Measurements from ENCODE around the gene PGA5.
"Not testable (repeated sequence)": the region's sequence is repeated elsewhere in the genome, so short reads cannot be mapped to it uniquely, and the experiment has no call there.

PGA5 gene

DNA sequence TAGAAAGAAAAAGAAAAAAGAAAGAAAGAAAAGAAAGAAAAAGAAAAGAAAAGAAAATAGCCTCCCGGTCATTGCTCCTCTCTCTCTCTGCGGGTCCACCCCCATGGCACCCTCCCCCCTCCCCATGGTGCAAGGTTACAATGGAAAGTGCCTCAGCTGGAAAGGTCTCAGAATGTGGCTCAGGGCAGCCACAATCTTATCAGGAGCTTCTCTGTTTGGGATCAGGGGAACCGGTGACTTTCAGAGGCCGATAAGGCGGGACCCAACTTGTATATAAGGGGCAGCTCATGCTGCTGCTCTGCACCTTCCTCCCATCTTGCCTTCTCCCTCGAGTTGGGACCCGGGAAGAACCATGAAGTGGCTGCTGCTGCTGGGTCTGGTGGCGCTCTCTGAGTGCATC, at the start of gene PGA5:
Gene PGA5 (plus strand): TSS at position 301 of the 400 bp plus-strand sequence. CDS start 52 bp downstream, at position 353.
- DNase-seq = not testable (repeated sequence)

DNA sequence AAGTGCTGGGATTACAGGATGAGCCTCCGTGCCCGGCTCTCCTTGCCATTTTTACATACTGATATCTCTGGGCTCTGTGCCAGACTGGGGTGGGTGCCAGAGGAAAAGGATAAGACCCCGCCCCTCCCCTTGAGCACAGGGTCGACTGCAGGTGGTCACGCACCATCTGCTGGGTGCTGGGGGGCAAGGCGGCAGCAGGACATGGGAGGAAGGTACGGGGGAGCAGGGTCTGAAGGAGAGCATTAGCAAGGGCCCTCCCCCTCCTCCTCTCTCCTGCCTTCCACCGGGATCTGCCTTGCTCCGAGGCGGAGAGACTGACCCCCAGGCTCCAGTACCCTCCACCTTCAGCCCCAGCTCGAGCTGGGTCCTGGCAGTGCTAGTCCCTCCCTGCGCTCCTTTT, 47.4 kb upstream of the PGA5 start:
- no peak for DNase-seq

DNA sequence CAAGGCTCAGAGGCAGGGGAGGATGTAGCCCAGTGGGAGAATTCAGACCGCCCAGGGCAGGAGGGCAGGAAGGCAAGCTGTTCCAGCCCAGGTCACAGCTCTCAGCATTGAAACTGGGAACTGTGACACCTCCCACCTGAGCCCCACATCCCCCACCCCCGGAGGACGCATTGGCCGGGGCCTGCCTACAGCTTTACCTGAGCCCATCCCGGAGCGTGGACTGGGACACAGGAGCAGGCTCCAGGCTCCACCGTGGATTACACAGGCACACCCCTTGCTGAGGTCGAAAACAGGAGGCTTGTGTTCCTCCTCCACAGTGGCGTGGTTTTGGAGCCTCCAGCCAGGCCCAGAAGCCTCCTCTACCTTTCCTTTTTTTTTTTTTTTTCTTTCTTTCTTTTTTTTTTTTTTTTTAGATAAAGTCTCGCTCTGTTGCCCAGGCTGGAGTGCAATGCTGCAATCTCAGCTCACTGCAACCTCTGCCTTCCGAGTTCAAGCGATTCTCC, 46.8 kb upstream of the PGA5 start:
- no peak for DNase-seq

DNA sequence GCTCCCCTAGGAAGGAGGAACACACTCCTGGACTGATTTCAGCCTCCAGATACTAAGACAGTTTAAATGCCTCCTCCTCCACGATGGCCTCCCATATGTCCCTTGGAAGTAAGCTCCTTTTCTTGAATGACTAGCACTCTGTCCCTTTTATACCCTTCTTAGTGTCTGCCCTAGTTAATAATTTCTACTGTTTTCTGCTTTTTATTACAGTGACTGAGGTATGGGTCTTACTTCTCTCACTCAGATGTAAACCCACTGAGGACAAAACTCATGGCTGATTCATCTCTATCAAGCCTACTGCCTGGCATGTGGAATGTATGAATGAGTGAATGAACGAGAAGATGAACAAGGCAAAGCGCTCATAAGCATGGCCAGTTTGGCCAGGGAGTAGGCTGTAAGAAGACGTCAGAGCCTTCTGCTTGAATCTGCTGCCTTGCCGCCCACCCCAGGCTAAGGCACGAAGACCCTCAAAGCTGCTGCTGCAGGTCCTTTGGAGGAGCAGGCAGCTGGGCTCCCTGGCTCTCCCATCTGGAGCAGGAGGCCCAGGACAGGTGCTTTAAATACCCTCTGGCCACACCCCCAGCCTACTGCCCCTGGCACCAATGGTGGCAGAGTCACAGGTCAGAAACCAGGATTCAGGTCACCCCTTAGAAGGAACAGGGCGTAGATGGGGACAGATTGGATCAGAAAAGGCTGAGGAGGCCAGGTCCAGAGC, 45.8 kb upstream of the PGA5 start:
- no peak for DNase-seq

DNA sequence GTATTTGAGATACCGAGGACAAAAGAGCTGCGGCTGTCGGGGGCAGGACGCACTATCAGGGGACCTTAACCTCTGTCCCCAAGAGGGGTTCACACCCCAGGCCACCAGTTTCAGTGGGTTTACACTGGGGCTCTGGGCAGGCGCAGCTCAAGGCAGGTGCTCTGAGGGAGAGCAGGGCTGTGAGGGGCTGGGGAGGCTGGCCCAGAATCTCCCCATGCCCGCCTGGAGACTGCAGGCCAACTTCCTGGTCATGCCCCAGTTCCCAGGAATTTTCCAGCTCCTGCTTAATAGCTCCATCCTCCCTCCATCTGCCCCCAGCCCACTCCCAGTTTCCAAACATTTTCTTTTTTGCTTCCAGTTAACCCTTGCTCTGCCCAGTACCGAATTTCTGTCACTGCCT, 45.3 kb upstream of the PGA5 start:
- DNase-seq = no peak

DNA sequence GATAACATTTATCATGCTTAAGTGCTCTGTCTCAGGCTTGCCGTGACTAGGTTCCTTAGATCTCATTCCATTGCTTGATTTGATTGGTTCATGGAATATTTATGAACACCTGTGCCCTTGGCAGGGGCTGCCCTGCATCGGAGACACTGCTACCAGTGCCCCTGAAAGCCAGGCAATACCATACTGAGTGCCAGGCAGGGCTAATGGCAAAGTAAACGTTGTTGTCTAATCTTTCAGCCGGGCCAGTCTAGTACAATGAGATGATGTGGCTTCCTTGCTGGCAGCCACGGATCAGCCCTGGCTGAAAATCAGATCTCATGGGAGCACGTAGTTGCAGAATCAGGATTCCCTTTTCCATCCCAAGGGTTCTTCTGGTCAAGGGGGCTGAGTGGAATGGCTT, 42.6 kb upstream of the PGA5 start:
- DNase-seq = no peak

DNA sequence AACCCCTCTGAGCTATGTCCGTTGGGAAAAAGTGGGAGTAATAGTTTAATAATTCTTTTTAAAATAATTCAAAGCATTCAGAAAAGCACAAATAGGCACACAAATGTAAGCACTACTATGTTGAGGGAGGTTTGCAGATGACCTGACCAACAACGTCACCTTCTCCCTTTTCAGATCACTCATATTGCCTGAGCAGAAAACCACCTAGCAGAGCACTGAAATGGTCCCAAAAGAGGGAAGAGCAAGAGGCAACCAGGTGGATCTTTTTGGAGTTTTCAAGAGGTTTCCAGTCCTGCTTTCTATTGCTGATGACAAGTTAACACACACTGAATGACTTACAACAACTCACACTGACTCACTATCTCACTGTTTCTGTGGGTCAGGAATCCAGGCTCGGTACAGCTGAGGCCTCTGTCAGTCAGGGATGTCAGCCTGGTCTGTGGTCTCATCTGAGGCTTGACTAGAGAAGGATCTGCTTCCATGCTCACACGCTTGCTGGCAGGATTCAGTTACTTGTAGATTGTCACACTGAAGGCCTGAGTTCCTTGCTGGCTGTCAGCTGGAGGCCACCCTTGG, 41.9 kb upstream of the PGA5 start:
- no peak for DNase-seq

DNA sequence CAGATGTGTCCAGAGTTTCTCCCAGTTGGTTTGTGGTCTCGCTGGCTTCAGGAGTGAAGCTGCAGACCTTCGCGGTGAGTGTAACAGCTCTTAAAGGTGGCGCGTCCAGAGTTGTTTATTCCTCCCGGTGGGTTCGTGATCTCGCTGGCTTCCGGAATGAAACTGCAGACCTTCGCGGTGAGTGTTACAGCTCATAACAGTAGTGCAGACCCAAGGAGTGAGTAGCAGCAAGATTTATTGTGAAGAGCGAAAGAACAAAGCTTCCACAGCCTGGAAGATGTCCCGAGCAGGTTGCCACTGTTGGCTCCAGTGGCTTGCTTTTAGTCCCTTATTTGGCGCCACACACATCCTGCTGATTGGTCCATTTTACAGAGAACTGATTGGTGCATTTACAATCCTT, 39.5 kb upstream of the PGA5 start:
- no peak for DNase-seq

DNA sequence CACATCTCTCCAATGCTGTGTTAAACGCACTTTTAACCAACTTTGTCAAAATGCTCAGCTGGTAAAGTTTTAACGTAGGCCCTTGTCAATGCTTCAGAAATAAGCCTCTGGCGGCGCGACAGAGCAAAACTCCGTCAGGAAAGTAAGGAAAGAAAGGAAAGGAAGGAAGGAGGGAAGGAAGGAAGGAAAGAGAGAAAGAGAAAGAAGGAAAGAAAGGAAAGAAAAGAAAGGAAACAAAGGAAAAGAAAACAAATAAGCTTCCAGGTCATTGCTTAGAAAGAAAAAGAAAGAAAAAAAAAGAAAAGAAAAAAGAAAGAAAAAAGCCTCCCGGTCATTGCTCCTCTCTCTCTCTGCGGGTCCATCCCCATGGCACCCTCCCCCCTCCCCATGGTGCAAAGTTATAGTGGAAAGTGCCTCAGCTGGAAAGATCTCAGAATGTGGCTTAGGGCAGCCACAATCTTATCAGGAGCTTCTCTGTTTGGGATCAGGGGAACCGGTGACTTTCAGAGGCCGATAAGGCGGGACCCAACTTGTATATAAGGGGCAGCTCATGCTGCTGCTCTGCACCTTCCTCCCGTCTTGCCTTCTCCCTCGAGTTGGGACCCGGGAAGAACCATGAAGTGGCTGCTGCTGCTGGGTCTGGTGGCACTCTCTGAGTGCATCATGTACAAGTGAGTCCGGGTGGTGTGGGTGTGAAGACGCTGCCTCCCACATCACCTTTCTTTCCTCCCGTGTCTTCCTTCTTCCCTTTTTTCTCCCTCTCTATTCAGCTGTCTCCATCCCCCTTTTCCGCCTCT, 37.8 kb upstream of the PGA5 start, which contains the start of gene PGA3:
Gene PGA3 (plus strand): TSS at position 566 of the 797 bp plus-strand sequence. CDS start 50 bp downstream, at position 616.
- not testable (repeated sequence) for DNase-seq

DNA sequence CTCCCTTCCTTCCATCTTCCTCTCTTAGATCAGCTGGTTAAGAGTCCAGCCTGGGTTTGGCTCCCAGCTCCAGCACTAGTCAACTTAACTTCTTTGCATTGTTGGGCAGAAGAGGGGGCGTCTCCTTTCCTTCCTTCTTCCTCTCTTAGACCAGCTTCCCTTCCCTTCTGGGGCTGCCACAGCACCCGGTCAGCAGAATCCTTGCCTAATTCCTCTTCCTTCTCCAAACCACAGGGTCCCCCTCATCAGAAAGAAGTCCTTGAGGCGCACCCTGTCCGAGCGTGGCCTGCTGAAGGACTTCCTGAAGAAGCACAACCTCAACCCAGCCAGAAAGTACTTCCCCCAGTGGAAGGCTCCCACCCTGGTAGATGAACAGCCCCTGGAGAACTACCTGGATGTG, 37.1 kb upstream of the PGA5 start:
- DNase-seq = not testable (repeated sequence)

DNA sequence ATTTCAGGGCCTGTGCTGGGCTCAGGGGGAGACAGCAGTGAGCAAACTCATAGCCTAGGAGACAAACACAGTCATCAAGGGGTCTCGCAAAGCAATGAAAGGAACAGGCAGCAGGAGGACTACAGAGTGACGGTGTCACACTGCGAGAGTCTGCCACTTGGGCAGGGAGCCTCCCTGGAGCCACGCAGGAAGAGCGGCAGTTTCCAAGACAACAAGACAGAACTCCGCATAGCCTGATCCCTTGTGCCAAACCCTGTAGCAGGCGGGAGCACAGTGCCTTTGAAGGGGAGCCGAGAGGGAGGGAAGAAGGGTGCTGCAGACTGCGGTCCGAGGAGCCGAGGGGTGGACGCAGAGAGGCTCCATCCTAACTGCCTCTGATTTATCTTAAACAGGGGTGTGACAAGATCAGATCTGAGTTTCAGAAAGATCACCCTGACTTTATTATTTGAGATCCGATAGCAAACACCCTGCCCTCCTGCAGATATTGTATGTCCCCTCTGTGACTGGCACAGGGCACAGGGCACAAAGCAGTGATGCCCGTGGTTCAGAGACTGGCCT, 36.4 kb upstream of the PGA5 start:
- DNase-seq = not testable (repeated sequence)

DNA sequence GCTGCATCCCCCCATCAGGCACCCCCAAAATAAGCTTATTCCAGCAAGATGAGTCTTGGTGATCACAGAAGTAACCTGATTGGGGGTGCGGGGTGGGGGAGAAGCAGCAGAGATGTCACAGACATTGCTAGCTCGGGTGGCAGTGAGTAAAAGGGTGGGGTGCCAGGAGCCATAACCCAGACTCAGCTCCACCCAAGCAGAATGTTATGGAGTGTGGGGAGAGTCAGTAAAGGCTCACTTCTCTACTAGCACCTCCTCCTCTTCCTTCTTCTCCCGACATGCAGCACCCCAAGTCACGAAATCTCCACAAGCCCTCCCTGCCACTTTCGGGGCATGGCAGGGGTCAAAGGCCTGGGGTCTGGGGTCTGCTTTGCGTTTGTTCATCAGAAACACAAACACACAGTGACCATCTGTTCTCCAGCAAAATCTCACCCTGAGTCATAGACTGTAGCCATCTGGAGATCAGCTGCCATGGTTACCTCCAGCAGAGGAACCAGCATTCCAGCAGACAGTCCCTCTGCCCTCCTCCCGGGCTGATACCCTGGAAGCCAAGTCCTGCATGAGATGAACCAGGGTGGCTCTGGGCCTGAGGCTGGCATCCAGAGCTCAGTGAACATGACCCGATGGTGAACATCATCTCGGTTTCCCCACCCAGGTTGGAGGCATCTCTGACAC, 33.2 kb upstream of the PGA5 start:
- DNase-seq = not testable (repeated sequence)

DNA sequence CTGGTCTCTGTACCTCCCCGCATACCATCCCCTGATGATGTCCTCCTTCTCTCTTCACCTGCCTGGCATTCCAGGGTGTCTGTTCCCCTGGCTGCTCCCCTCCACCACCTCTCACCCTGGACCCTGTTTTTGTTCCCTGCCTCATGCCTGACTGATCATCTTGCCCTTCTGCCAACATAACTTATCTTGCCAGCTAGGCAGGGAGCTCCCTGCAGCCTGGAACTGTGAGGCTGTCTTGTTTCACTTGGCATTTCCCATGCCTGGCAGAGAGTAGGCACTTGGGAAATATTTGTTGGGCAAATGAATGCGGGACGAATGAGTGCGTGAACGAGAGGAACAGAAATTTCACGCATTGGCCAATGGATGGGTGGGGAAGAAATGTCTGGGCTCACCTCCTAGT, 30.3 kb upstream of the PGA5 start:
- not testable (repeated sequence) for DNase-seq

DNA sequence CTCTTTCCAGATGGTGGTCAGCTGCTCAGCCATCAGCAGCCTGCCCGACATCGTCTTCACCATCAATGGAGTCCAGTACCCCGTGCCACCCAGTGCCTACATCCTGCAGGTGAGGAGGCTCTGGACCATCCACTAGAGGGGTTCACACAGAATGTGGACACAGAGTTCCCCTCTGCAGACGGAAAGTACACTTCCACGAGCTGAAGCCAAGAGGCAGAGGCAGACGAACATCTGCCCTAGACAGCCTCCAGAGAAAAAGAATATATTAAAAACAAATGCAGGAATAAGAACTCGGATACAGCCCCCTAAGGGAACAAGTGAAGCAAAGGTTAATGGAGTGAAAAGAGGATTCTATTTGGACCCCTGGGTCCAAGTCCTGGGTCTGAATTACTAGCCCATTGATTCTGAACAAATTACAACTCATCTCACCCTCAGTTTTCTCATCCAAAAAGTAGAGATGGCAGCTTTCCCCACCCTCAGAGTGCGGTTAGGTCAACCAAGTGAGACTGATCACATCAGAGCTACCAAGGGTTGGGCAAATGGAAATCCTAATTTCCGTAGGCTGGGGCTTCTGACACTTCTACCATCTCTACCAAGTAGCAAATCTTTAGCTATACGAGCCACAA, 29.5 kb upstream of the PGA5 start:
- not testable (repeated sequence) for DNase-seq

DNA sequence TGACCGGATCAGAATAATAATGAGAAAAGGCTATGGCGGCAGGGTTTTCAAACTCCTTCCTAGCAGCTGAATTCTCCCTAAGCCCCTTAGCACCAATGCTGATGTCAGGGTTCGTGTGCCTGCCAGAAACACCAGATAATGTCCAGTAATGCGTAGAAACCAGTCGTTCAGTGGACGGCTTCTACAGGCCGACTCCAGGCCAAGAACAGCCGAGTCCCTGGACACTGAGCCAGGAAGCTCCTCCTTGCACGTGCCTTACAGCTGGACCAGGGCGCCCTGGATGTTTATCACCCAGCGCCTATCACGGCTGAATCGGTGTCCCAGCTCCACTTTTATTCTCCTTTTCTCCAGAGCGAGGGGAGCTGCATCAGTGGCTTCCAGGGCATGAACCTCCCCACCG, 28.8 kb upstream of the PGA5 start:
- not testable (repeated sequence) for DNase-seq

DNA sequence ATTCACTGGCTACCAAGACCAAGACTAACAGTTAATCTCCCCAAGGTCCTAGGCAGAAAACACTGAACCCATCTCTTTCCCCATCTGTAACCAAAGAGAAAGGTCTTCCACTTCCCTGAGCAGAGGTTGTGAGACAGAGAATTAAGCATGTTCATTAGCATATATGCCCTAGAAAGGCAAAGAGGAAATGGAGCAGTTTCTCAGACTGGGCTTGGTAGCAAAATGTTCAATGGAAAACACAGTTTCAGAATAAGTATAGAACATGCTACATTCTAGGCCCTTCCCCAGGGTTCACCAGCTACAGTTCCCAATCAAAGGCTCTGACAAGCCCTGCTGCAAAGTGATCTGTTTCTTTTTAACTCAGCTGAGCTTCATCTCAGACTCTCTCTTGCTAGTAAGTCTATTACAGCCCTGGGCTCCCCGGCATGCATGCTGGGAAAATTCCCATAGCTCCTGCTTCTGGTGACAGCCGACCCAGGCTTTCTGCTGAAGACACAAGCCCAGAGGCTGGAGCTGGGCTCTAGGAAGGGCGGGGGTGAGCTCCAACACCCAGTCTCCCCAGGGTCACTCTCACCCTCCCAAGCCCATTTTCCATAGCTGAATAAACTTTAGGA, 27.2 kb upstream of the PGA5 start:
- not testable (repeated sequence) for DNase-seq

DNA sequence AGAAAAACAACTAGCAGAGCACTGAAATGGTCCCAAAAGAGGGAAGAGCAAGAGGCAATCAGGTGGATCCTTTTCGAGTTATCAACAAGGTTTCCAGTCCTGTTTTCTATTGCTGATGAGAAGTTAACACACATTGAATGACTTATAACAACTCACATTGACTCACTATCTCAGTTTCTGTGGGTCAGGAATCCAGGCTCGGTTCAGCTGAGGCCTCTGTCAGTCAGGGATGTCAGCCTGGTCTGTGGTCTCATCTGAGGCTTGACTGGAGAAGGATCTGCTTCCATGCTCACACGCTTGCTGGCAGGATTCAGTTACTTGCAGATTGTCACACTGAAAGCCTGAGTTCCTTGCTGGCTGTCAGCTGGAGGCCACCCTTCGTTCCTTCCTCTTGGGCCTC, 22.7 kb upstream of the PGA5 start:
- not testable (repeated sequence) for DNase-seq

DNA sequence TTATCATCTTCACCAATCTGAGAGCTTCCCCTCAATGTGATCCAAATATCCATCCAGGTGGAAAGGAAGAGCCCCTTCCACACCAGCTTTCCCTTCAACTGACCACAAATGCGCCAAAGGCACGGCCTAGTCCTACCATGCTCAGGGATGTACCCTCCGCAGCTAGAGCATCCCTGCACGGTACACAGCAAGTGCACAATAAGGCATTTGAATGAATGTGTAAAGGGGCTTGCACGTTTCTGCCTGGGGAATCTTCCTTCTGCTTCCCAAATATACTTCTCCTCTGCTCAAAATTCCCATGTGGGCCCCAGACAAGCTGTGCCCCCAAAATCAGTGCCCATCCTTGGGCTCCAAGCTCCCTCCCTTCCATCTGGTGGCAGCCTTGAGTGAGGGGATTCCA, 22.0 kb upstream of the PGA5 start:
- DNase-seq = not testable (repeated sequence)

DNA sequence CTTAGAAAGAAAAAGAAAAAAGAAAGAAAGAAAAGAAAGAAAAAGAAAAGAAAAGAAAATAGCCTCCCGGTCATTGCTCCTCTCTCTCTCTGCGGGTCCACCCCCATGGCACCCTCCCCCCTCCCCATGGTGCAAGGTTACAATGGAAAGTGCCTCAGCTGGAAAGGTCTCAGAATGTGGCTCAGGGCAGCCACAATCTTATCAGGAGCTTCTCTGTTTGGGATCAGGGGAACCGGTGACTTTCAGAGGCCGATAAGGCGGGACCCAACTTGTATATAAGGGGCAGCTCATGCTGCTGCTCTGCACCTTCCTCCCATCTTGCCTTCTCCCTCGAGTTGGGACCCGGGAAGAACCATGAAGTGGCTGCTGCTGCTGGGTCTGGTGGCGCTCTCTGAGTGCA, 18.9 kb upstream of the PGA5 start, which contains the start of gene PGA4:
Gene PGA4 (plus strand): TSS at position 301 of the 400 bp plus-strand sequence. CDS start 54 bp downstream, at position 355.
- not testable (repeated sequence) for DNase-seq

DNA sequence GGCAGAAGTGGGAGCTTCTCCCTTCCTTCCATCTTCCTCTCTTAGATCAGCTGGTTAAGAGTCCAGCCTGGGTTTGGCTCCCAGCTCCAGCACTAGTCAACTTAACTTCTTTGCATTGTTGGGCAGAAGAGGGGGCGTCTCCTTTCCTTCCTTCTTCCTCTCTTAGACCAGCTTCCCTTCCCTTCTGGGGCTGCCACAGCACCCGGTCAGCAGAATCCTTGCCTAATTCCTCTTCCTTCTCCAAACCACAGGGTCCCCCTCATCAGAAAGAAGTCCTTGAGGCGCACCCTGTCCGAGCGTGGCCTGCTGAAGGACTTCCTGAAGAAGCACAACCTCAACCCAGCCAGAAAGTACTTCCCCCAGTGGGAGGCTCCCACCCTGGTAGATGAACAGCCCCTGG, 18.3 kb upstream of the PGA5 start:
- not testable (repeated sequence) for DNase-seq

DNA sequence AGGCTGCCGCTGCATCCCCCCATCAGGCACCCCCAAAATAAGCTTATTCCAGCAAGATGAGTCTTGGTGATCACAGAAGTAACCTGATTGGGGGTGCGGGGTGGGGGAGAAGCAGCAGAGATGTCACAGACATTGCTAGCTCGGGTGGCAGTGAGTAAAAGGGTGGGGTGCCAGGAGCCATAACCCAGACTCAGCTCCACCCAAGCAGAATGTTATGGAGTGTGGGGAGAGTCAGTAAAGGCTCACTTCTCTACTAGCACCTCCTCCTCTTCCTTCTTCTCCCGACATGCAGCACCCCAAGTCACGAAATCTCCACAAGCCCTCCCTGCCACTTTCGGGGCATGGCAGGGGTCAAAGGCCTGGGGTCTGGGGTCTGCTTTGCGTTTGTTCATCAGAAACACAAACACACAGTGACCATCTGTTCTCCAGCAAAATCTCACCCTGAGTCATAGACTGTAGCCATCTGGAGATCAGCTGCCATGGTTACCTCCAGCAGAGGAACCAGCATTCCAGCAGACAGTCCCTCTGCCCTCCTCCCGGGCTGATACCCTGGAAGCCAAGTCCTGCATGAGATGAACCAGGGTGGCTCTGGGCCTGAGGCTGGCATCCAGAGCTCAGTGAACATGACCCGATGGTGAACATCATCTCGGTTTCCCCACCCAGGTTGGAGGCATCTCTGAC, 14.4 kb upstream of the PGA5 start:
- DNase-seq = not testable (repeated sequence)

All from activated CD4-positive, alpha-beta T cell treated with anti-CD3 and anti-CD28 coated beads for 4 hours (primary cell).